H1 (cell line): Measurements from ENCODE around the gene TRAPPC13.

Experiments used
- CEBPB ChIP-seq: IDR thresholded peaks from 2 replicates; pipeline ENCODE4 v1.6.1; 2012; ENCODE audit warnings: low read depth, low read length
- TF ChIP-seq, protein P1 (sequence below), 3 experiments: IDR thresholded peaks; 1 replicate in 2 of 3; 2 replicates in 1 of 3; pipeline versions ENCODE4 v1.5.1 to v1.6.1; 2011; ENCODE audit warnings: low read length in 3 of 3, mild to moderate bottlenecking in 3 of 3, inconsistent platforms in 2 of 3, low read depth in 1 of 3, moderate library complexity in 1 of 3; ENCODE audit not compliant: insufficient read depth in 1 of 3; ENCODE audit errors: control extremely low read depth in 1 of 3

DNA sequence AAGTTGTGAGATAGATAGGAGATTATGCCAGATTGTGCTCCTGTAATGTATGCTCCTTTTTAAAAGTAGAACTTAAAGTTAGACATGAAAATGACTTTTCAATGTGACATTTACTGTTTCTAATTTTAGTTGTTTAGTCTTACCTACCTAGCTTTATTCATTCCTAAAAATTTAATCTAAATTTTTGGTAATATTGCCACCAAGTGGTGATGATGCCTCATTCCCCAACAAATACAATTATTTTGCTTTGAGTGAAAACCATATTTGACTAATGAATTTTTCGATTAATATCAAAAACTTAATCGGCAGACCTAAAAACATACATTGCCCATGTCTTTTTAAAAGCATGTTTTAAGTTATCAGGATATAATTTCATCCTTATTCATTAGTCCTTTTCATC lies 36.1 kb upstream of the TRAPPC13 start:
- TF ChIP-seq, protein P1, sequence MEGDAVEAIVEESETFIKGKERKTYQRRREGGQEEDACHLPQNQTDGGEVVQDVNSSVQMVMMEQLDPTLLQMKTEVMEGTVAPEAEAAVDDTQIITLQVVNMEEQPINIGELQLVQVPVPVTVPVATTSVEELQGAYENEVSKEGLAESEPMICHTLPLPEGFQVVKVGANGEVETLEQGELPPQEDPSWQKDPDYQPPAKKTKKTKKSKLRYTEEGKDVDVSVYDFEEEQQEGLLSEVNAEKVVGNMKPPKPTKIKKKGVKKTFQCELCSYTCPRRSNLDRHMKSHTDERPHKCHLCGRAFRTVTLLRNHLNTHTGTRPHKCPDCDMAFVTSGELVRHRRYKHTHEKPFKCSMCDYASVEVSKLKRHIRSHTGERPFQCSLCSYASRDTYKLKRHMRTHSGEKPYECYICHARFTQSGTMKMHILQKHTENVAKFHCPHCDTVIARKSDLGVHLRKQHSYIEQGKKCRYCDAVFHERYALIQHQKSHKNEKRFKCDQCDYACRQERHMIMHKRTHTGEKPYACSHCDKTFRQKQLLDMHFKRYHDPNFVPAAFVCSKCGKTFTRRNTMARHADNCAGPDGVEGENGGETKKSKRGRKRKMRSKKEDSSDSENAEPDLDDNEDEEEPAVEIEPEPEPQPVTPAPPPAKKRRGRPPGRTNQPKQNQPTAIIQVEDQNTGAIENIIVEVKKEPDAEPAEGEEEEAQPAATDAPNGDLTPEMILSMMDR (IDR thresholded peaks at IDR 0.05; ENCODE audit: control extremely low read depth in 1 of 3, insufficient read depth in 1 of 3, low read depth in 1 of 3, low read length in 3 of 3): no peak
- TF ChIP-seq CEBPB: no peak
